GM12878 (cell line): ENCODE results near the gene TCIRG1. TPM values are rescaled to one million over a fixed set of nuclear protein-coding genes. Genes with fewer than 3 reads are reported as not detected.

Experiments
- ATAC-seq: fragments of 200-7000 bp; cut with Tn5 transposase; 3 replicates; pipeline ENCODE4 v1.9.1; 2020; ENCODE audit warnings: mild to moderate bottlenecking, moderate library complexity
- BruUV-seq: library from RNA; stranded (reverse); fragments of 400-500 nt; replicated peaks from 2 replicates; lab custom pipeline; 2021; lab: Mats Ljungman, UMichigan
- CTCF ChIA-PET: fragments of 300-600 bp; sonication (Branson Sonifier 250); formaldehyde crosslinking; extraction: SDS; loops from one replicate; lab custom pipeline; 2021; ENCODE audit warnings: inconsistent platforms; lab: Yijun Ruan, JAX
- POLR2A ChIA-PET: fragments of 350-600 bp; formaldehyde crosslinking; extraction: SDS; loops from one replicate; lab custom pipeline; 2021; ENCODE audit warnings: inconsistent platforms; lab: Charles Lee
- RAD21 ChIA-PET: fragments of 300-600 bp; sonication (Branson Sonifier 250); formaldehyde crosslinking; loops from one replicate; lab custom pipeline; 2023; ENCODE audit warnings: antibody characterized with exemption; ENCODE audit not compliant: unreplicated experiment; lab: Charles Lee
- SMC1A ChIA-PET: fragments of 300-600 bp; sonication (Branson Sonifier 250); formaldehyde crosslinking; loops from one replicate; lab custom pipeline; 2023; ENCODE audit not compliant: unreplicated experiment, uncharacterized antibody; lab: Charles Lee
- DNase-seq: peaks from one replicate; pipeline ENCODE4 v3.0.0-alpha.2; 2011; ENCODE audit warnings: low read depth, low spot score
- FAIRE-seq: peaks from 3 replicates; lab custom pipeline; 2011; peaks lifted over from hg19 to GRCh38; lab: Jason Lieb, UNC
- H2AFZ ChIP-seq: 2 replicates; pipeline ENCODE4 v1.6.0; 2011; ENCODE audit warnings: low read depth, low read length, control low read depth; ENCODE audit not compliant: control insufficient read depth
- H3K27ac ChIP-seq: 2 replicates; pipeline ENCODE4 v1.5.1; 2011; ENCODE audit warnings: control low read depth; ENCODE audit not compliant: control insufficient read depth, insufficient read depth
- H3K27me3 ChIP-seq, 2 experiments: replicated peaks in 1 of 2; 2 replicates each; pipeline versions ENCODE4 v1.6.0 to v1.6.1; 2011; ENCODE audit warnings: low read length in 1 of 2; ENCODE audit not compliant: control insufficient read depth in 2 of 2, insufficient read depth in 2 of 2
- H3K36me3 ChIP-seq, 2 experiments: 2 replicates each; pipeline ENCODE4 v1.5.1; 2011; ENCODE audit warnings: low read length in 1 of 2; ENCODE audit not compliant: control insufficient read depth in 2 of 2, insufficient read depth in 2 of 2
- H3K4me1 ChIP-seq: 2 replicates; pipeline ENCODE4 v1.6.1; 2011; ENCODE audit warnings: mild to moderate bottlenecking, low read length, moderate library complexity, mixed read lengths; ENCODE audit not compliant: control insufficient read depth, insufficient read depth
- H3K4me2 ChIP-seq: 2 replicates; pipeline ENCODE4 v1.6.0; 2011; ENCODE audit warnings: control low read depth; ENCODE audit not compliant: control insufficient read depth, insufficient read depth
- H3K4me3 ChIP-seq: fragments of 200-600 bp; sonication (generic); 2 replicates; pipeline ENCODE4 v1.5.1; 2016
- H3K79me2 ChIP-seq: 2 replicates; pipeline ENCODE4 v1.6.0; 2011; ENCODE audit warnings: low read length; ENCODE audit not compliant: control insufficient read depth, insufficient read depth
- H3K9ac ChIP-seq: 2 replicates; pipeline ENCODE4 v1.8.0; 2011; ENCODE audit warnings: low read length, control low read depth, mixed read lengths; ENCODE audit not compliant: control insufficient read depth, insufficient read depth
- H3K9me3 ChIP-seq: replicated peaks from 3 replicates; pipeline ENCODE4 v1.5.1; 2011; ENCODE audit warnings: mild to moderate bottlenecking, low read length; ENCODE audit not compliant: control insufficient read depth, insufficient read depth
- H4K20me1 ChIP-seq: 2 replicates; pipeline ENCODE4 v1.6.0; 2011; ENCODE audit not compliant: control insufficient read depth, insufficient read depth
- KDM1A ChIP-seq: fragments of 200-600 bp; sonication (generic); IDR thresholded peaks from 2 replicates; pipeline ENCODE4 v1.6.1; 2016; ENCODE audit warnings: borderline replicate concordance
- POLR2A ChIP-seq: IDR thresholded peaks from 2 replicates; pipeline ENCODE4 v1.6.1; 2011; ENCODE audit warnings: low read depth, mild to moderate bottlenecking, low read length
- POLR2AphosphoS2 ChIP-seq: IDR thresholded peaks from 2 replicates; pipeline ENCODE4 v1.6.1; 2011; ENCODE audit warnings: low read depth, mild to moderate bottlenecking, low read length, improper control_type of control experiment, moderate library complexity
- SP1 ChIP-seq: IDR thresholded peaks from one replicate; pipeline ENCODE4 v1.6.1; 2011; ENCODE audit warnings: low read depth, low read length
- WGBS: methylation state at CpG from one replicate; pipeline ENCODE4 v1.1.6; 2016; ENCODE audit warnings: low lambda C conversion rate; ENCODE audit not compliant: insufficient replicate concordance, insufficient coverage; ENCODE audit errors: missing lambda C conversion rate; 5-methylcytosine and 5-hydroxymethylcytosine counted together
- in situ Hi-C: fragments of 300-500 bp; cut with MboI; formaldehyde crosslinking; loops from 9 replicates; pipeline ENCODE4 v1.14.3; 2018; ENCODE audit warnings: mixed read lengths
- intact Hi-C: fragments of 100-400 bp; cut with micrococcal nuclease; formaldehyde crosslinking; loops from one replicate; pipeline ENCODE4 v1.14.2; 2022; ENCODE audit not compliant: unreplicated experiment
- polyA plus RNA-seq, 11 experiments: library from polyadenylated mRNA; depleted of rRNA in 4 of 11; unstranded in 6 of 11; stranded (reverse) in 5 of 11; fragments of >200 nt; fragmentation: Nextera tagmentation in 4 of 11; fragmentation: Illumina TruSeq in 1 of 11; extraction: Ambion mirVana in 4 of 11; extraction: Trizol in 1 of 11; gene quantifications; 1 replicate in 1 of 11; 2 replicates in 10 of 11; pipeline versions ENCODE4 v1.2.1 to v1.2.3, GENCODE V29; 2011 to 2016; ENCODE audit warnings: inconsistent platforms in 2 of 11, missing spikeins in 2 of 11, low read depth in 1 of 11
- total RNA-seq, 4 experiments: library from RNA; depleted of rRNA in 3 of 4; stranded (reverse); fragments of >200 nt in 3 of 4; fragmentation: Illumina TruSeq in 1 of 4; extraction: Trizol in 1 of 4; gene quantifications; 2 replicates each; pipeline versions ENCODE4 v1.2.1 to v1.2.3, GENCODE V29; 2013 to 2021
- TF ChIP-seq, protein P1 (sequence below): fragments of 450-650 bp; IDR thresholded peaks from 2 replicates; pipeline ENCODE4 v1.6.1; 2017; ENCODE audit warnings: mild to moderate bottlenecking, low read depth, inconsistent platforms; ENCODE audit not compliant: poor library complexity, severe bottlenecking

Gene TCIRG1
- total and polyA plus RNA-seq, 10 of the 15 experiments (the other 5 are each of a cell fraction or from before 2014, with no cell fraction given) = 0.76 to 218 (median 87.4) TPM

DNA sequence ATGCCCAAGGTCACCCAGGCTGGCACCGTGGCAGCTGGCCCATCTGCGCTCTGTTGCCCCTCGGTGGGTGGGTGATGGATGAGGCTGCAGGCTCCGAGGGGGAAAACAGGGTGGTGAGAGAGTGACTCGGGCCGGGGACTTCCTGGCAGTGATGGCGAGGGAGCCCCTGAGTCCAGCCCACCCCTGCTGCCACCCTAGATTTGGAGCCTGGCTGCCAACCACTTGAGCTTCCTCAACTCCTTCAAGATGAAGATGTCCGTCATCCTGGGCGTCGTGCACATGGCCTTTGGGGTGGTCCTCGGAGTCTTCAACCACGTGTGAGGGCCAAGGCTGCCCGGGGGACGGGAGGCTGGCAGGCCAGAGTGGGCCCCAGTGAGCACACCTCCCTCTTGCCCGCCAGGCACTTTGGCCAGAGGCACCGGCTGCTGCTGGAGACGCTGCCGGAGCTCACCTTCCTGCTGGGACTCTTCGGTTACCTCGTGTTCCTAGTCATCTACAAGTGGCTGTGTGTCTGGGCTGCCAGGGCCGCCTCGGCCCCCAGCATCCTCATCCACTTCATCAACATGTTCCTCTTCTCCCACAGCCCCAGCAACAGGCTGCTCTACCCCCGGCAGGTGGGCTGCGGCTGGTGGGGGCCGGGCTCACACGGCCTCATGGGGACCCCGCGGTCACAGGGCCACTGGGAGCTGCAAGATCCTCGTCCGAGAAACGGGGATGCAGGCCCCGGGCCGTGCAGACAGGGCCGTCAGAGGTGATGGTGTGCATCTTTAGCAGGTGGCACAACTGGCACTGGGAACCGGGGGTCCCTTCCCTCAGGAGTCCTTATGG is 10.1 kb downstream of the TCIRG1 start:
- no peak overlapping the region for H3K4me3 ChIP-seq
- H3K4me2 ChIP-seq = no peak overlapping the region
- WGBS = 96% methylated on average over 34 of the region's 35 CpGs
- no peaks in the 10 kb centered on the region for H4K20me1 ChIP-seq
- H3K27ac ChIP-seq = no peak overlapping the region
- H3K79me2 ChIP-seq = no peaks in the 10 kb centered on the region
- H3K4me1 ChIP-seq = no peaks in the 10 kb centered on the region
- DNase-seq (no peak), FAIRE-seq (no peak), ATAC-seq (no peak)
- in situ Hi-C loops = no loop called here
- CTCF ChIA-PET = no interaction called here
- no peak overlapping the region for H2AFZ ChIP-seq
- no peaks in the 10 kb centered on the region for H3K9me3 ChIP-seq
- TF ChIP-seq SP1 (no peak), POLR2AphosphoS2 (0 out of 2 replicates have a peak, but pooled peaks have one; percentile 32)
- RAD21 ChIA-PET = no interaction called here
- POLR2A ChIA-PET = no interaction called here
- BruUV-seq = no TSS peak
- SMC1A ChIA-PET = no interaction called here
- no peaks in the 10 kb centered on the region for H3K27me3 ChIP-seq
- H3K36me3 ChIP-seq = peaks cover 19 to 37% of the 10 kb centered on the region in 2 experiments; a peak in 3 of 4 replicates
- intact Hi-C loops = no loop called here
- H3K9ac ChIP-seq = no peak overlapping the region

DNA sequence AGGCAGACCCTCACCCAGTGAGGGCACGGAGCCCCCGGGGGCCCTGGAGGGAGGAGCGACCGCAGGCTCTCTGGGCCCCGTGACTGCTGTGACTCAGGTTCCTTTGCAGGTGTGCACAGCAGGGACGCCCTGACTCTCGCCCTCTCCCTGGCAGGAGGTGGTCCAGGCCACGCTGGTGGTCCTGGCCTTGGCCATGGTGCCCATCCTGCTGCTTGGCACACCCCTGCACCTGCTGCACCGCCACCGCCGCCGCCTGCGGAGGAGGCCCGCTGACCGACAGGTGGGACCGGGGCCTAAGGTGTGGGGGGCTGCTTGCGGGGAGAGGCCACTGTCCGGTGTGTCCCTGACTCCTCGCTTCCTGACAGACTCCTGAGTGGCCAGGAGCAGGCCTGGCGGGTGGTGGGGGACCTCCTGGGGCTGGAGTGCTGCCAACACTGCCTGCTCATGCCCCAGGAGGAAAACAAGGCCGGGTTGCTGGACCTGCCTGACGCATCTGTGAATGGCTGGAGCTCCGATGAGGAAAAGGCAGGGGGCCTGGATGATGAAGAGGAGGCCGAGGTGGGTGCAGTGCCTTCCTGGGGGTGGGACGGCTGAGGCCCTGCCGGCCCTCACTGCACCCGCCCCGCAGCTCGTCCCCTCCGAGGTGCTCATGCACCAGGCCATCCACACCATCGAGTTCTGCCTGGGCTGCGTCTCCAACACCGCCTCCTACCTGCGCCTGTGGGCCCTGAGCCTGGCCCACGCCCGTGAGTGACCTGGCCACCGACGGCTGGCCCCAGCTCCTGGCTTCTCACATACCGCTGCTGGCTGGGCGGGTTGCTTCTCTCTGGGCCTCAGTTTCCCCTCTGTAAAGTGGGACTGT is 10.9 kb downstream of the TCIRG1 start:
- ChIA-PET POLR2A (no interaction called here), SMC1A (no interaction called here), CTCF (no interaction called here), RAD21 (no interaction called here)
- TF ChIP-seq KDM1A (no peak), POLR2A (peak; percentile 59)
- TF ChIP-seq, protein P1, sequence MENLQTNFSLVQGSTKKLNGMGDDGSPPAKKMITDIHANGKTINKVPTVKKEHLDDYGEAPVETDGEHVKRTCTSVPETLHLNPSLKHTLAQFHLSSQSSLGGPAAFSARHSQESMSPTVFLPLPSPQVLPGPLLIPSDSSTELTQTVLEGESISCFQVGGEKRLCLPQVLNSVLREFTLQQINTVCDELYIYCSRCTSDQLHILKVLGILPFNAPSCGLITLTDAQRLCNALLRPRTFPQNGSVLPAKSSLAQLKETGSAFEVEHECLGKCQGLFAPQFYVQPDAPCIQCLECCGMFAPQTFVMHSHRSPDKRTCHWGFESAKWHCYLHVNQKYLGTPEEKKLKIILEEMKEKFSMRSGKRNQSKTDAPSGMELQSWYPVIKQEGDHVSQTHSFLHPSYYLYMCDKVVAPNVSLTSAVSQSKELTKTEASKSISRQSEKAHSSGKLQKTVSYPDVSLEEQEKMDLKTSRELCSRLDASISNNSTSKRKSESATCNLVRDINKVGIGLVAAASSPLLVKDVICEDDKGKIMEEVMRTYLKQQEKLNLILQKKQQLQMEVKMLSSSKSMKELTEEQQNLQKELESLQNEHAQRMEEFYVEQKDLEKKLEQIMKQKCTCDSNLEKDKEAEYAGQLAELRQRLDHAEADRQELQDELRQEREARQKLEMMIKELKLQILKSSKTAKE = no peak
- Histone ChIP-seq H2AFZ (no peak overlapping the region), H3K79me2 (no peaks in the 10 kb centered on the region), H3K9ac (no peak overlapping the region), H3K4me3 (no peak overlapping the region), H3K9me3 (no peaks in the 10 kb centered on the region), H3K27me3 (no peaks in the 10 kb centered on the region), H3K4me2 (no peak overlapping the region), H3K27ac (no peak overlapping the region), H3K4me1 (no peaks in the 10 kb centered on the region), H3K36me3 (peaks cover 19 to 29% of the 10 kb centered on the region in 2 experiments; a peak in 3 of 4 replicates), H4K20me1 (no peaks in the 10 kb centered on the region)
- intact Hi-C loops = no loop called here
- in situ Hi-C loops = no loop called here
- no peak for ATAC-seq
- BruUV-seq = TSS peak; percentile 31
- FAIRE-seq = no peak
- no peak for DNase-seq
- WGBS = 95% methylated on average over 40 of the region's 40 CpGs
